Measurements from ENCODE around the gene CLEC4M.
"Not testable (repeated sequence)": the region's sequence is repeated elsewhere in the genome, so short reads cannot be mapped to it uniquely, and the experiment has no call there.

Gene CLEC4M

DNA sequence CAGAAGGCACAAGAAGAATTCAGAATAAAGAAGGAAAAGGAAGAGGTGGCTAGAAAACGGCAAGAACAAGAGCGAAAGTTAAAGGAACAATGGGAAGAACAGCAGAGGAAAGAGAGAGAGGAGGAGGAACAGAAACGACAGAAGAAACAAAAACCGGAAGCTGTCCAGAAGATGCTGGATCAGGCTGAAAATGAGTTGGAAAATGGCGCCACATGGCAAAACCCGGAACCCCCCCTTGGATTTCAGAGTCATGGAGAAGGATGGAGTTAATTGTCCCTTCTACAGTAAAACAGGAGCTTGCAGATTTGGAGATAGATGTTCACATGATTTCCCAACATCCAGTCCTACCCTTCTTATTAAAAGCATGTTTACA lies 22.4 kb upstream of the CLEC4M start:
- DNase-seq (ENCODE audit: low read depth in 2 of 3, low spot score in 1 of 3), result no peak

DNA sequence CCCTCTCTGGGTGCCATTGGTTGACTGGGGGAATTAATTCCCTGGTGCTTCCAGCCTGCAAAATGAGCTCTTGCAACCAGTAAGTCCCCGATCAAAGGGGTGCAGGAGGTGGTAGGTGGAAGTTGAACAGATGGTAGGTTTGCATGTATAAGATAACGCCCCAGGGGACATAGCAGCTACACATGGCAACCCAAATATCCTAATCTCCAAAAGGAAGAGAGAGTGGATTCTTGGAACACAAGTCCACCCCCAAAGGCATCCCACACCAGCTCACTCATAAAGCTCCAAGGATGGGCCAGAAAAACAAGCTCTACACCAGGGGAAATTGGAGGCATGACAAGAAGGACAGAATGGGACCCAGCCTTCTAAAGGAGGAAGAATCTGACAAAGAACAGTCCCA lies 20.5 kb upstream of the CLEC4M start:
- no peak for DNase-seq (ENCODE audit: low read depth in 2 of 3, low spot score in 1 of 3)

DNA sequence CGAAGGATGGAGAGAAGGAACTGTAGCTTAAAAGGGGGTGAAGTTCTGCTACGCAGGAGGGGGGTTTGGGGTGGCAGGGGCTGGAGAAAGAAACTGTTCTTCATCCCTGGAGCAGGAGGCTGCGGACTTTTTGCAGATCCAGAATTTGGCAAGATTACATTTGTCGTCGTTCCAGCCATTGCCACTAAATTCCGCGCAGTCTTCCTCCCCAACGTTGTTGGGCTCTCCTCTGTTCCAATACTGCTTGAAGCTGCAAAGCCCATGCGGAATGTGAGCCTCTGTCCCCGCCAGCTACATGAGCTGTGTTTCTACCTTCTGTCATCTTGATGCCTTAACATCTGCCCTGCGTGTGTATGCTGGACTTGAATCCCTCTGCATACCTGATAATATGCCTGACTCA lies 20.1 kb upstream of the CLEC4M start:
- DNase-seq (ENCODE audit: low read depth in 2 of 3, low spot score in 1 of 3), result no peak

- DNase-seq (ENCODE audit: low read depth in 2 of 3, low spot score in 1 of 3), result no peak
Measured at GRCh38 chr19:7743425-7743841, 19.6 kb upstream of the CLEC4M start.

DNA sequence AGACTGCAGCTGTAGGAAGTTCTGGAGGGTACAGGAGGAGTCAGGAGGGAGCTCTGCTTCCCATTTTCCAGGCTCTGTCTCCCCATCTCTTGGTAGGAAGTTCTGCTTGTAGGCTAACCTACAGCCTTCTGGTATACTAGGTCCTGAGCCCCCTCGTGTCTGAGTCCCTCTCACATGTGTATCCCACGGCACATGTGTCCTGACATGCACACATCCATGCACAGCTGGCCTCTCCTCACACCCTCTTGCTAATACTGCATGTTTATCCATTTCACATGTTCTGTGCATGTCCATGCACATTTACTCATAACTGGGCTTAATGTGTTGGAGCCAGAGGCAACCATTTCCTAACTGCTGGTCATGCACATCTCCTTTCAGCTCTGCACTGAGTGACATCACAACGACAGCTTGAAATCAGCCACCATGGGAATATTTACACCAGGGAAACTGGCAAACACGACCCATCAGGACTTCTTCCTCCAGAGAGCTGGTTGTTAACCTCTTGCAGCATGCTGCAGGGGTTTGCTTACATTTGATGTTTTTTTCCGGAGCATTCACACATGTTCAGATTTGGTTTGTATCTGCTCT lies 18.8 kb upstream of the CLEC4M start:
- no peak for DNase-seq (ENCODE audit: low read depth in 2 of 3, low spot score in 1 of 3)

- no peak for DNase-seq (ENCODE audit: low read depth in 2 of 3, low spot score in 1 of 3)
Measured at GRCh38 chr19:7744871-7745650, 18.0 kb upstream of the CLEC4M start.

DNA sequence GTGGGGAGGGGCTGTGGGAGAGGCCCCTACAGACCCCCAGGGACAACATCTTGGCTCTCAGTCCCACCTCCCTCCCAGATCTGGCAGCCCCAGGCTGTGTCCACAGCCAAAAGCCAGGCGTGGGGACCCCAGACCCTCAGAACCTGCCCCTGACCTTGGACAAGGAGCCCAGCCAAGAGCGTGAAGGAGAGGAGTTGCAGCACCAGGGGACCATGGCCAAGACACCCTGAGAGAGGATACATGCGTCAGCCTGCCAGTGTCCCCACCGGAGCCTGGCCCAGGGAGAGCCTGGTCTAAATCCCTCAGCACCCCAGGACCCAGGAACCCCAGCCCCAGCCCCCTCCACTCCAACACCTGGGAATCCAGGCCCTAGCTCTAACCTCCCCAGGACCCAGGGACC lies 16.7 kb upstream of the CLEC4M start:
- DNase-seq (ENCODE audit: low read depth in 2 of 3, low spot score in 1 of 3), result not testable (repeated sequence)

GRCh38 chr19:7746903-7747884 lies 15.8 kb upstream of the CLEC4M start, which contains the start of gene CD209:
Gene CD209 (minus strand): TSS chr19:7747534. CDS start chr19:7747511, 23 bp downstream.
- DNase-seq (ENCODE audit: low read depth in 2 of 3, low spot score in 1 of 3), result no peak

DNA sequence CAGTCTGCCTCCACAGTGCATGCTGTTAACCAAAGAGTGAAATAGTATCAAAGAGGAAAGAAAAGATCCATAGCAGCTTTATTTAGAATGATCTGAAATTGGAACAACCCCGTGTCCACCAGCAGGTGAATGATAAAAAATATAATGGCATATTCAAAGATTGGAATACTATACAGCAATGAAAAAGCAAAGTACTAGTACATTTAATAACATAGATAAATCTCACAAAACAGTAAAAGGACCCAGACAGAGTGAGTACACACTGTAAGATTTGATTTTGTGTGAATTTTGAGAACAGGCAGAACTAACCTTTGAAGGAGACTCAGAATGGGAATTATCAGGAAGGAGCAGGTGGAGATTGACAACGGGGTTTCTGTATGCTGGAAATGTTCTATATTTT lies 14.9 kb upstream of the CLEC4M start:
- no peak for DNase-seq (ENCODE audit: low read depth in 2 of 3, low spot score in 1 of 3)

DNA sequence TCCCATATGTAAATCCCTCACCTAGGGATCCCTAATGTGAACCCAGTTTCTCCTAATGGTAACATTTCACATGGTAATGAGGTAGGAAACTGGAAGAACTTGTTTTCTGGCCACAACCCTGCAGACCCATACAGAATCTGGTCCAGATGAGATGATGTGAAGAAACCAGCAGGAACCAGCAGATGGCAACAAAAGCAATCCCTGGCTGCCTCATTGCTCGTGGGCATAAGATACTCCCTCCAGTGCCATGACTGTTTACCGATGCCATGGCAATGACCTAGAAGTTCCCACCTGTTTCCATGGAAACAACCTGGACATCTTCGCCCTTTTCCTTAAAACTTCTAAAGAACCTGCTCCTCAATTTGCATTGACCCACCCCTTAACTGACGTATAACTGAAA lies 14.3 kb upstream of the CLEC4M start:
- no peak for DNase-seq (ENCODE audit: low read depth in 2 of 3, low spot score in 1 of 3)

GRCh38 chr19:7751157-7751783 lies 11.8 kb upstream of the CLEC4M start:
- DNase-seq (ENCODE audit: low read depth in 2 of 3, low spot score in 1 of 3), result peak; percentile 21 to 30 (median 22)

DNA sequence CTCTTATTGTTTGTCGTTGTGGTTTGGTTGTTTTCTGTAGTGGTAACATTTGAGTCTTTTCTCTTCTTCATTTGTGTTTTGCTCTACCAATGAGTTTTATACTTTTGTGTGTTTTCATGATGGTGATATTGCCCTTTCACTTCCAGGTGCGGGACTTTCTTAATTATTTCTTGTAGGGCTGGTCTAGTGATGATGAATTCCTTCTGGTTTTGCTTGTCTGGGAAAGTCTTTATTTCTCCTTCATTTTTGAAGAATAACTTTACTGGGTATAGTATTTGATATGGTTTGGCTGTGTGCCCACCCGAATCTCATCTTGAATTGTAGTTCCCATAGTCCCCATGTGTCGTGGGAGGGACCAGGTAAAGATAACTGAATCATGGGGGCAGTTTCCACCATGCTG lies 6.8 kb upstream of the CLEC4M start:
- no peak for DNase-seq (ENCODE audit: low read depth in 2 of 3, low spot score in 1 of 3)

DNA sequence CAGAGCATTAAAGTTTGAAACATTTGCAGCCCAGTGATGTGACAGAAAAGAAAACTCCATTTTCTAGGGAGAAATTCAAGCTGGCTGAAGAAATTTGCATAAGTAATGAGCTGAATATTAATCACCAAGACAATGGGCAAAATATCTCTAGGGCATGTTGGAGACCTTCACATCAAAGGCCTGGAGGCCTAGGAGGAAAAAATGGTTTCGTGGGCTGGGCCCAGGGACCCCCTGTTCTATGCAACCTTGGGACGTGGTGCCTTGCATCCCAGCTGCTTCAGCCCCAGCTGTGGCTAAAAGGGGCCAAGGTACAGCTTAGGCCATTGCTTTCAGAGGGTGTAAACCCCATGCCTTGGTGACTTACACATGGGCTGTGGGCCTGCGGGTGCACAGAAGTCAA lies 5.7 kb upstream of the CLEC4M start:
- DNase-seq (ENCODE audit: low read depth in 2 of 3, low spot score in 1 of 3), result no peak

DNA sequence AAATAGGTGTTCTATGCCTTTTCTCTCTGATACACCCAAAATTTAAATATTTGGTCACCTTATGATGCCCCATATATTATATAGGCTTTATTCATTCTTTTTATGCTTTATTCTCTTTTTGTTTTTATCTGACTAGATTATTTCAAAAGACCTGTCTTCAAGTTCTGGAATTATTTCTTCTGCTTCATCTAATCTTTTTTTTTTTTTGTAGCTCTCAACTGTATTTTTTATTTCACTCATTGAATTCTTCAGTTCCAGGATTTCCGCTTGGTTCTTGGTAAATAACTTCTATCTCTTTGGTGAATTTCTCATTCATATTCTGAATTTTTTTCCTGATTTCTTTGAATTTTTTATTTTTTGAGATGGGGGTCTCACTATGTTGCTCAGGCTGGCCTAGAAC lies 3.9 kb upstream of the CLEC4M start:
- no peak for DNase-seq (ENCODE audit: low read depth in 2 of 3, low spot score in 1 of 3)

GRCh38 chr19:7763696-7764095 lies 653 bp downstream of the CLEC4M start:
- DNase-seq (ENCODE audit: low read depth in 2 of 3, low spot score in 1 of 3), result no peak

DNA sequence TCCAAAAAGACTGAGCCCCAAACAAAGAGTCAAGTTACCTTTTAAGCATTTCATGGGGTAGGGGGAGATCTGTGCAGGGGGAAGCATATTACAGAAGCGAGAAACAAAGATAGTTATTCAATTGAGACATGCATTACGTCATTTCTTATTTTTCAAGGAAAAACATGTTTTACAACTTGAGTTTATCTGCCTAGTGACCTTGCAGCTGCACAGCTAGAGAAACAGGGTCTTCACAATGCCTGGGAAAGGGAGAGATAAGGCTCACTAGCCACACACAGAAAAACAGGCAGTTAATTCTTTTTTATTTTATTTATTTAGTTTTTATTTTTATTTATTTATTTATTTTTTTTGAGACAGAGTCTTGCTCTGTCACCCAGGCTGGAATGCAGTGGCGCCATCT lies 1.1 kb downstream of the CLEC4M start:
- DNase-seq (ENCODE audit: low read depth in 2 of 3, low spot score in 1 of 3), result not testable (repeated sequence)

- DNase-seq (ENCODE audit: low read depth in 2 of 3, low spot score in 1 of 3), result not testable (repeated sequence)
Measured at GRCh38 chr19:7765043-7765442, 2.0 kb downstream of the CLEC4M start.

- no peak for DNase-seq (ENCODE audit: low read depth in 2 of 3, low spot score in 1 of 3)
Measured at GRCh38 chr19:7766535-7766934, 3.5 kb downstream of the CLEC4M start.

GRCh38 chr19:7767487-7767886 lies 4.4 kb downstream of the CLEC4M start:
- DNase-seq (ENCODE audit: low read depth in 2 of 3, low spot score in 1 of 3), result no peak

DNA sequence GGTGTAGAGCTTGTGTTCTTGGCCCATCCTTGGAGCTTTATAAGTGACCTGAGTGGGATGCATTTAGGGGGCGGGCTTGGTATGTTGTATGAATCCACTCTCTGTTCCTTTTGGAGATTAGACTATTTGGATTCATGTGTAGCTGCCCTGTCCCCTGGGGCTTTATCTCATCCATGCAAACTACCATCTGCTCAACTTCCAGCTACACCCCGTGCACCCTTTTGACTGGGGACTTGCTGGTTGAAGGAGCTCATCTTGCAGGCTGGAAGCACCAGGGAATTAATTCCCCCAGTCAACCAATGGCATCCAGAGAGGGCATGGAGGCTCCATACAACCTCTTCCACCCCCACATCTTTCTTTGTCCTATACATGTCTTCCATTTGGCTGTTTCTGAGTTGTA lies 6.1 kb downstream of the CLEC4M start:
- DNase-seq (ENCODE audit: low read depth in 2 of 3, low spot score in 1 of 3), result no peak

- no peak for DNase-seq (ENCODE audit: low read depth in 2 of 3, low spot score in 1 of 3)
Measured at GRCh38 chr19:7771072-7771471, 8.0 kb downstream of the CLEC4M start.

Data from stimulated activated CD4-positive, alpha-beta T cell treated with anti-CD3 and anti-CD28 coated beads, Interleukin-12 subunit alpha, Interleukin-12 subunit beta, amount 100 ng/mL, for 48 hours (primary cell).